Activated CD4-positive, alpha-beta T cell treated with anti-CD3 and anti-CD28 coated beads, Interleukin-2, Interleukin-6, amounts not matched to agents 100 ng/mL and 50 ng/mL, durations not matched to agents 16 hours and 8 hours (primary cell): ENCODE data around the gene BIN1.

Experiments
- DNase-seq: peaks from one replicate; pipeline ENCODE4 v3.0.0-alpha.2; 2020

The BIN1 gene

DNA sequence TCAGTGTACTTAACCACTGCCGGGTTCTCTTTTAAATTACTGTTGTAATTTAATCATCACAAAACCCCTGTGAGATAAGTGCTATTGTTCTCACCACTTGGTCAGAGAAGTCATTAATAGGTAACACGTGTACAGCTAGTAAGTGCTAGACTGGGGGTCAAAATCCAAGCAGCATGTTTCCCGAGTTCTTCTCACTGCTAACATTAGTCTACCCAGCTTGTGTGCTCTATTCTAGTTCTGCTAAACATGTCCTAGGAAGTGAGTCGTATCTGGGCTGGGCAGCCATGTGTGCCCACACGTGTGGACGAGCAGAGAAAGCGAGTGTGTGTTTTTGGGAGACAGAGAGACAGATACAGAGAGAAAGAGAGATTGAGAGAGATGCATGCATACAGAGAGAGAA lies 94.1 kb downstream of the BIN1 start:
- DNase-seq = no peak

GRCh38 chr2:127012215-127012614 lies 94.7 kb downstream of the BIN1 start:
- no peak for DNase-seq

- no peak for DNase-seq
Measured at GRCh38 chr2:127011796-127012195, 95.2 kb downstream of the BIN1 start.

DNA sequence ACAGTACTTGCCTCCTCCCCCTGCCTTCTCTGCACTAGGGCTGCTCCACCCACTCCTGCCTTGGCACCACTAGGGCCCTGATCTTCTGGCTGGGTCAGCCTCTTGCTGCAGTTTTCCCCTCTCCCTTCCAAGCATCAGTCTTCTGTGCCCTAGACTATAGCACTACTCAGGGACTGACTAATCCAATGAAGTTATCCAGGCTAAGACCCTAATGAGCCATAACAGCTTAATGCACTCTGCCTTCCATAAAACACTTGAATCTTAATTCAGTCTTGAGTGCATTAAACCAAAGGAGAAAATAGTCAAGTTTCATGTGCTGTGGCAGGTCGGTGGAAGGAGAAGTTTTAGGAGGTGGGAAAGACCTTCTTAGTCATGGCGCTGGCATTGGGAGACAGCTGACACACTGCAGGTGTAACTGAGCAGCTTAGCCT lies 95.7 kb downstream of the BIN1 start:
- DNase-seq = no peak

DNA sequence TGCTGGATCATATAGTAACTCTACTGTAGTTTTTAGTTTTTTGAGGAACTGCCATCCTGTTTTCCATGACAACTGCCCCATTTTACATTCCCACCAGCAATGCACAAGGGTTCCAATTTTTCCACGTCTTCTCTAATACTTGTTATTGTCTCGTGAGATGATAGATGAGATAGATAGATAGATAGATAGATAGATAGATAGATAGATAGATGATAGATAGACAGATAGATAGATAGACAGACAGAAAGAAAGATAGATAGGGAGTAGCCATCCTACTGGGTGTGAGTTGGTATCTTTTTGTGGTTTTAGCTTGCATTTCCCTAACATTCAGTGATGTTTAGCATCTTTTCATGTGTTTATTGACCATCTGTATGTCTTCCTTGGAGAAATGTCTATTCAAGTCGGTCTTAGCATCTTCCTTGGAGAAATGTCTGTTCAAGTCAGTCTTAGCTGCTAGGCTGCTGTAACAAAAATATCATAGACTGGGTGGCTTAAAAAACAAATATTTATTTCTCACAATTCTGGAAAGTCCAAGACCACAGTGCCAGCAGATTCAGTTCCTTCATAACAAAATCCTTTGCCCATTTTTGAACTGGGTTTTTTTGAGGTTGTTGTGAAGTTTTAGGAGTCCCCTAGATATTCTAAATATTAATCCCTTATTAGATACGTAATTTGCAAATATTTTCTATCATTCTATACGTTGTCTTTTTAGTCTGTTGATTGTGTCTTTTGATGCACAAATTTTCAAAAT lies 98.5 kb downstream of the BIN1 start:
- DNase-seq = no peak

GRCh38 chr2:127007652-127008051 lies 99.3 kb downstream of the BIN1 start:
- DNase-seq = no peak

GRCh38 chr2:127006962-127007361 lies 100.0 kb downstream of the BIN1 start:
- DNase-seq = no peak

GRCh38 chr2:127004893-127005600 lies 101.9 kb downstream of the BIN1 start:
- no peak for DNase-seq

GRCh38 chr2:127003070-127003800 lies 103.7 kb downstream of the BIN1 start:
- no peak for DNase-seq

DNA sequence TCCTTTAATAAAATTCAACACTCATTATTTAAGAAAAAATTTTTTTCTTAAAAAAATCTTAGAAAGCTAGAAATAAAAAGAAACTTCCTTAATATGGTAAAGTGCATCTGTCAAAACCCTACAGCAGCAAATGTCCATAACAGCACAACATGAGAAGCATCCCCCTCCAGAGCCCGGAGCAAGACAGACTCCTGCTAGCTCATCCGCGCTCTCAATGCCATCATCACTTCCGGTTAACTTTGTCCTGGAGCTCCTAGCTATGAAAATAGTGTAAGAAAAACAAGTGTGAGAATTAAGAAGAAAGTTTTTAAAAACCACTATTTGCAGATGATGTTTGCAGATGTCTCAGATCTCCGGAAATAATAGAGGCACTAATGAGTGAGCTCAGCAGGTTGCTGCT lies 105.2 kb downstream of the BIN1 start:
- no peak for DNase-seq

- DNase-seq = peak; percentile 82
Measured at GRCh38 chr2:127000937-127001336, 106.0 kb downstream of the BIN1 start.

DNA sequence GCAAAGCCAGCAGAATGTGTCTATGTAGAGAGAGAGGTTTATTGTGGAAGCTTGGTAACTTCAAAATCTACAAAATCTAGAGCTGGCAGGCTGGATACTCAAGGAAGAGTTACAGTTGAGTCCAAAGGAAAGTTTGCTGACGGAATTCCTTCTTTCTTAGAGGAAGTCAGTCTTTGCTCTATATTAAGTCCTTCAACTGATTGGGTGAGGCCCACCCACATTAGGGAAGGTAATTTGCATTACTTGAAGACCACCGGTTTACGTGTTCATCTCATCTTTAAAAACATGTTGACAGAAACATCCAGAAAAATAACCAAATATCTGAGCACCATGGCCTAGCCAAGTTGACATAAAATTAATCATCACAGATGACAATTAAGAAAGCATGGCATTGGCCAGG lies 106.8 kb downstream of the BIN1 start:
- no peak for DNase-seq

DNA sequence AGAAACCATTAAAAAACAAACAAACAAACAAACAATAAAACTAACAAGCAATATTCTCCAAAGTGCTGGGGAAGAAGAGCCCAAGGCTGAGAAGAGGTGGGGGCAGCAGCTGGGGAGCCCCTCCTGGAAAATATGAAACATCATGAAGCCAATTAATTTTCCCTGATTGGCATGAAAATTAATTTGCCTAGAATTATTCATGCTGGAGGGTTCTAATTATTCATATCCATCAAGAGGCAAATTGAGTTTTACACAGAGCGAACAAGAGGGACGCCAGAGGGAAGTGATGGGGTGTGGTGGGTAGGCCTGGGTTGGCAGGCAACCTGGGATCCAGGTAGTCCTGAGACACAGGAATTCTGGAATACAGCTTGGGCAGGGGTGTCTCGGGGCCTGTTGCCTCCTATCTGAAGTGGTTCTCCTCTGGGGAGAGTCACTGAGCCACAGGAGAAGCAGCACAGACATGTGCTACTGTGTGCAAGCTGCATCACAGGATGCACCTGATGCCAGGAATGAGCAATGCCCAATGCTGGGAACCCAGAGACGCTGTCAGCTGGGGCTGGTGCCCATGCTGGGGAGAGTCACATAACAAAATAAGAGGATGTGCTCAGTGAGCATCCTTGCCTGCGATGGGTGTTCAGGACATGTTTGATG lies 107.7 kb downstream of the BIN1 start:
- peak; percentile 7 for DNase-seq

- no peak for DNase-seq
Measured at GRCh38 chr2:126998486-126998885, 108.5 kb downstream of the BIN1 start.
